GDM1 (cell line): ENCODE measurements around the gene UQCC2.

ENCODE experiments used
- DNase-seq: peaks from one replicate; lab custom pipeline; 2025; lab: John Stamatoyannopoulos, UW

UQCC2 gene

DNA sequence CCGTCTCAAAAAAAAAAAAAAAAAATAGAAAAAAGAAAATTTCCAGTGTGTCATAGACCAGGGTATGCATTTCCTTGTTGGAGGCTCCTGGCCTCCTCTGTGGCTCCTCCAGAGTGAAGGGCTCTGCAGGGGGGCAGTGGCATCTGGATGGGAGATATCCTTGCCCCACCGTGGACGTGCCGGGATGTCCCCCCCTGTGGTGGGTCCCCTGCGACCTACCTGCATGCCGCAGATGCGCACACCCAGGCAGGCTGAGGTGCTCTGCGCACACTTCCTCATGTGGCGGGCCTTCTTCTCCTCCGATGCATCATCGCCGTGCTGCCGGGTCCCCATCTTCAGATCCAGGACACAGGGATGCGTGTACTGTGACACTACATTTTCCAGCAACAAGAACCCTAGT lies 13.7 kb upstream of the UQCC2 start:
- DNase-seq = no peak

DNA sequence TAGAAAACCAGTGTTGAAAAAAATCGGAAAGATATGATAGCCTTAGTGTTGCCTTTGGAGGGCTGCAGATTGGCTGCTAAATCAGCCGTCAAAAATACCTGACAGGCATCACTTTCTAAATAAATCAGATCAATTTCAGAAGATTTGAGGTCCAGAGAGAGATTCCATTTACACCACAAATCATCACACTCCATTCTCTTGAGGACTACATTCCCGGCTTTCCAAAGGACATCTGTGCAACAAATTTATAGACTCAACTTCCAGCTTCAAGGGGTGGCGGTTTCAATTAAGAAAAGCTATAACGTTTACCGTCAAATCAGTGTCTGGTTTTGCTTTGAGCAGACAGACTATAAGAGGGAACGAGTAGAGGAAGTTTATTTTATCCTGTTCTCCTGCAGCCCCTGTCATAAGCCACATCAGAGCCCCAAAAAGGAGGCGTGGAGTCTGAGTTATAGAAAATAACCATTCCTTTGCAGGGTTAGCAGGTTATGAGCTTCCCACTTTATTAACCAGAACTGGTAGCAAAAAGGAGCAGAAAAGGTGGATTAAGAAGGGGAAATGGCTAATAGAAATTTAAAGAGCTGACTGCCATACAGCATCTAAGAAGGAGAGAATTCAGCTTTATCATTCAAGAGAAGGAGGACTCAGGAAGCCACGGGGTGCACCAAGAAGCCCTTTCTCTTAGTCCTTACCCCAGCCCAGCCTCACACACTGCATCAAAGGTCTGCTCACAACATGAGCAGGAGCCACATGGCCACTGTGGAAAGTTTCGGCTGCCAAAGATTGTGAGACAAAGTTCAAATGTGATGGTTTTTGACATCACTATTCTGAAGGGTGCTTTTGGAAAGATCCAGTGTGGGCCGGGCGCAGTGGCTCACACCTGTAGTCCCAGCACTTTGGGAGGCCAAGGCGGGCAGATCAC lies 12.9 kb upstream of the UQCC2 start:
- DNase-seq = no peak

DNA sequence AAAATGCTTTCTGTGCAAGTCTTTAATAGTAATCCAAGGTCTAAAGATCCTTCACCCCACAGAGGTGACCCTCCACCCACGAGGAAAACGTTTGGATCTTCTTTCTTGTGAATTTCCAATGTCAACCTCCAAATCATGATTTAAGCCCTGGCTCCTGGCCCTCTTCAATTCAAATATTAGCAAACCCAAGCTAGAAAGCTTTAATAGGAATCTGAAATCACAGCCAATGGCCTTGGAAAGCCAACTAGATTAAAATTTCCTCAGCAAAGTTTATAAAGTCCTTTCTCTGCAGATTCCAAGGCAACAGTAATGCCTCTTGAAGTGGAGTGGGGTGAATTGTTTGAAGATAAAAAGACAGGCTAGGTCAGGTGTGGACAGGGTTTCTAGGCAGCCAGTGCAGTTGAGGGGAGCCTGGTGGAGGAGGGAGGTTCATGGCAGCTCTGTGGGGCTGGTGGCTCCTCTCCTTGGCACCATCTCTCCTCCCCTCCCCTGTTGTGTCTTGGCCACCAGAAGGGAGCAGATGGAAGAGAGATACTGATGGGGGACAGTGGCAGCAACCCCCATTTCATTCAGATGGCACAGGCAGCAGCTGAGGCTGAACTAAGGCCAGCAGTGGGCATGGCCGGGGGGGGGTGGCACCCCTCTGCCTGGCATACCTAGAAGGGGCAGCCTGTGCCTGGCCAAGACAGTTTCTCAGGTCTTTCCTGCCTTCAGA lies 12.0 kb upstream of the UQCC2 start:
- DNase-seq = no peak

DNA sequence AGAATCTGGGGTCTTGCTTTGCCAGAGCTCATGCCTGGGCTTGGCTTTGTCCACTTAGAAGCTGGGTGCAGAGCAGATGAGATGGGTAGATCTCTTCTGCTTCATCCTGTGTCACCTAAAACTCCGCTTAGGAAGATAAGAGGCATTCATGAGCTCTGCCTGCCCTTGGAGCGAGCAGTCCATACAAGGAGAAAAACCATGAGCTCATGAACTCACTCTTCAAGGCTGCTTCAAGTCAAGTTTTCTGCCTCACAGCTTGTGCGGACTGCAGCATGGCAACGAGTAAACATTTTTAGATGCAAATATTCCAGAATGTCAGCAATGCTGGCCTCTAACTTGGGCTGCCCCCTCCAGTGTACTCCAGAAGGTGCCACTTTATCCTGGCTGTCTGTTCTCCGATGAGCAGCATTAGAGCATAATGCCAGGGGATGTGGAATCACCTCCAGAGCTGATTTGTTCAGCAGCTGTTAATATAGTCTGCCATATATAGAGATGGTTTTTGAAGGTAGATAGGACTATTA lies 10.7 kb upstream of the UQCC2 start:
- DNase-seq = no peak

DNA sequence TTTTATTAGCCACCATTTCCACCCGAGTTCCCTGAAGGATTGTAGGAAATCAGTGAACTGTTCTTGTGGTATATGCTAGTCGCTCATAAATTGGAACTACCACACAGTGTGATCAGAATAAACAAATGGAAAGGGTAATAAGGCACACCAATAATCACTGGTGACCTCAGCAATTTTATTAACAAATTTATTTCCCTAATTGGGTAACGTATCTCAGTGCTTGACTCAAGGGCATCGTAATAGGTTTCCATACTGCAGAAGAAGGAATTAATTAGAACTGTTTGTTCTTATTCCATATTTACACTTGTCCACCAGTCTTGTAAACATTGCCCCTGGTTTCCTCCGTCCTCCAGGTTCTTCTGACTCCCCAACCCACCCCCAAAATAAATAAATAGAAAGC lies 10.0 kb upstream of the UQCC2 start:
- DNase-seq = no peak

DNA sequence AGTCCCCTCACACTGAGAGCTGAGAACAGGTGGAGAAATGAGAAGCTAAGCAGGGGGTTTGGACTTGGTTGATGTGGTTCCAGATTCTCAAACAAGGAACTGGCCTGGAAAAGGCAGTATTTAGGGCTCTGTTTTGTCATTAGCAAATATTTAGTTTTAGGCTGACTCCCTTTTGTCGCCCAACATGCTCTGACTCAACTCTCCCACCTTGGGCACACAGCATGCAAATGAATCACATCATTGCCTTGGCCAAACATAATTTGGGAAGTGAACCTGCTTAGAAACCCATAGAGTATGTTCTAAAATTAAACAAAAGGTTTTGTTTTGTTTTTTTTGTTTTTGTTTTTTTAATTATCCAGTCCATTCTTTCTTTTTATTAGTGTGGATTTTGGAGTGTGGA lies 9.5 kb upstream of the UQCC2 start:
- DNase-seq = no peak

DNA sequence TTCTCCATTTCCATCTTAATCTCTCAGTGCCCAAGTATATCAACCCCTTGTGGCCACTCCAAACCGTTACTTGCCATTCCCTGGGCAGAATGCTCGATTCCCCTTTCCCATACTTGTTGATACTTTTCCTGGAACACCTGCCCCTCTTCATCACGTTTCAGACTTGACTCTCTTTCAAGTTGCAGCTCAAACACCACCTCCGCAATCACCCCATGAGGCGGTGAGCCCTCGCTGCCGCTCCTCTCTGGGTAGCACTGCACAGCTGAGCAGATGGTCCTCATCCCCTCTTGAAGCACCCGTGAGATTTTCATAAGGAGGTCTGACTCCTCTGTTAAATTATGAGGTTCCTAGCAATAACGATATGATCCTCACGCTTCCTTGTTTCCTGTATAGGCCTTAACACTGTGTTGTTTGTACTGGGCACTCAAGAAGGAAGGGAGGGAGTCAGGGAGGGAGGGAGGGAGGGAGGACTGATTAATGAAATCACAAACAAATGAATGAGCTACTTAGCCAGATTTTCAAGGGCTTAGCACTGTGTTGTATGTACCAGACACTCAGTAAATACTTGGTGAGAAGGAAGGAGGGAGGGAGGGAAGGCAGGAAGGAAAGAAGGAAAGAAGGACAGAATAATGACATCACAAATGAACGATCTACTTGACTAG lies 8.0 kb upstream of the UQCC2 start:
- DNase-seq = no peak

DNA sequence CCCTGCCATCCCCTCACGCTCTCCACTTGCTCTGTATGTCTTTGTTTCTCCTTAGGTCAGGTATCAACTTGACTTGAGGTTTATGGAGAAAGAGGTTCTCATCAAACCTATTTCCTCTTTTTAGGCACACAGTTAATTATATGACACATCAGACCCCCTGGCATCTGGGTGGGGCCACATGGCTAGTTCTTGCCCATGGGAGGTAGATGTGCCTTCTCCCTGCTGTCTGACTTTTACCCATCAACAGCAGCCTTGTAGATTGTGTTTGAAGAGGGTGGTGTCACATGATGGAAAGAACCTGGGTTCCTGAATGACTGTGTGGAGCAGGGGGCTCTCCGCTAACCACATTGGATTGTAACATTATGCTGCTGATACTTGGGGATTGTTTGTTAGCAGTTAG lies 7.2 kb upstream of the UQCC2 start:
- no peak for DNase-seq

DNA sequence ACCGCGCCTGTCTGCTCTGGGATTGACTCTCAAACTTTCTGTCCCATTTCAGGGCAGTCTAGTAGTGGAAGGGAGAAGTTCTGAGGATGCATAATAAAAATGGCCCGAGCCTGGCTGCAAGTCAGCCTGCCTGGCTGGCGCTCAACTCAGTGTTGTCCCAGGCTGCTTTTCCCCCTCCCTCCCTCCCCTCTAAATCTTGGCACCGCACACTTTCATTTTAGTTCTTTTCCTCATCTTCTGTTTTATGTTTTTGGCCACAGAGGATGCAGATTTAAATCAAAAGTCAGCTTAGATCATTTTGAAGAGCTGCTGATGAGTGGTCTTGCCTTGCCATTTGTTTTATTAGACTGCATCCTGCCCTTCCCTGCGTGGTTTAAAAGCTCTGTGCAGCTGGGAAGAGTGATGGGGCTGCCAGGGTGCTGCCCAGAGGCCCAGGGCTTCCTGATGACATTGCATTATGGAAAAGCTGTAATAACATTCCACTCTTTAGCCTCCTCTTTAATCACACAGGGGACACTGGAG lies 6.5 kb upstream of the UQCC2 start:
- no peak for DNase-seq

DNA sequence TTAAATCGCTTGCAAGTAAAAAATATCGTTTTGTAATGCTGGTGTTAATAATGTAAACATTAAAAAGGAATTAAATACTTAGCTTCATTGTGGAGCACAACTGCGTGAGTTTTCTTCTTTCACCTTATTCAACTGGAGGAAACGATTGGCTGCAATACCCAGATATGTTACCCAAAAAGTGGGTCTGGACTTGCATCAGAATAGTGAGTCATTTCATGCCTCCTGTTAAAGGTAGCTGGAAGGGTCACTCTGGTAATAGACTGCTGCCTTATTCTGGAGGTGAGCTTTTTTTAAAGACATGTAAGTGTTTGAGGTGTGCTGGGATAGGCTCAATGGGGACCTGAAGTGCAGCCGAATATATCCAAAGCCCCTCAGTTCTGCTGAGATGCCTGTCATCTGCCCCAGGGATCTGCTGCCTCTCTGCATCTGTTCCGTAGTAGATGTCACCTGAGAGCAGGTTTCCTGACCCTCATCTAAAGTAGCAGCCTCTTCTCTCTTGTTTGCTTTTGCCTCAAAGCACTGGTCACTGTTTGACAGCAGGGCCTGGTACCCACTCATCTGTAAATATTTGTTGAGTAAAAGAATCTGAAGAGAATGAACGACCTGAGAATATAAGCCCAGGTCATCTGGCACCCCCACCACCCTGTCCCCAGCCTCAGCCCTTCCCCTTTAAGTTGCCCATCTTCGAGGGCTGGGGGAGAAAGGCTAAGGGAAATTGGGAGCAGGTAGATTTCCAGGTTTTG lies 5.6 kb upstream of the UQCC2 start:
- DNase-seq = no peak

DNA sequence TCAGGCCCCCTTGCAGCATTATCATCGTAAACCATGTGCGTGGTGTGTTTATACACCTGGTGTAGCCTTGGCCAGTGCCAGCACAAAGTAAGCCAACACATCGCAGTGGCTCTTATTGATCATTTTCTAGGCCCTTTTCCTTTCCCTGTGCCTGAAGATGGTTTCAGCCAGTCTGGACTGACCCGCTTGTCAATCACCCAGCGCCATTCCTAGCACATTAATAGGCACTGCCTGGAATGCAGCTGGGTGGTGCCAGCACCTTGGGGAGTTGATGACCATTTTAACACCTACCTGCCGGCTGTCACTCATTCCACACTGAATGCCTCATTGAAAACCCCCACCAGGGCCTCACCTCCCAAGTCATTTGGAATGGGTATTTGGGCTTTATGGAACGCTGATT lies 4.9 kb upstream of the UQCC2 start:
- no peak for DNase-seq

DNA sequence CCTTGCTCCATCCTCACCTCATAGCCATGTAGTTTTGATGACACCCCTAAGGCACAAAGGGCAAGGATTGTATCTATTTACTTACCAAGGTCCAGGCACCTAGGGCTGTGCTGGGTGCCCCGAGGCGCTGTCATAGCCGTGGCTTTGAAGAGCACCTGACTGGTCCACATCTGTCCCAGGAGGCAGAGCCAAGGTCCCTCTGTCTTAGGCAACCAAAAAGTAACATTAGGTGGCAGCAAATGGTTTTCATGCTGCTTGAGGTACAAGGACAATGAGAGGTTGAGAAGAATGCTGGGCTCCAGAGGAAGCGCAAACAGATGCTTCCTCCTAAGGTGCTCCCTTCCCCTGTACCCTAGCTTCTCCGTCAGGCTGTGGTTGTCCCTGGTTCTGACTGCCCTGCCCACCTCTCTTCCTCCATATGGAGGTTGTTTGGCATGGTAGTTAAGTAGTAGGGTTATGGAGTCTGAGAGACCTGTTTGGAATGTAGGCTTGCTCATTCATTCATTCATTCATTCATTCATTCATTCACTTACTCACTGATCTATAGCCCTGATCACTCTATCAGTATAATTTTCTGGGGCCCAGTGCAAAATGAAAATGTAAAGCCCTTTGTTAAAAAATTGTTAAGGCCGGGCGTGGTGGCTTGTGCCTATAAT lies 3.0 kb upstream of the UQCC2 start:
- peak; percentile 47 for DNase-seq

DNA sequence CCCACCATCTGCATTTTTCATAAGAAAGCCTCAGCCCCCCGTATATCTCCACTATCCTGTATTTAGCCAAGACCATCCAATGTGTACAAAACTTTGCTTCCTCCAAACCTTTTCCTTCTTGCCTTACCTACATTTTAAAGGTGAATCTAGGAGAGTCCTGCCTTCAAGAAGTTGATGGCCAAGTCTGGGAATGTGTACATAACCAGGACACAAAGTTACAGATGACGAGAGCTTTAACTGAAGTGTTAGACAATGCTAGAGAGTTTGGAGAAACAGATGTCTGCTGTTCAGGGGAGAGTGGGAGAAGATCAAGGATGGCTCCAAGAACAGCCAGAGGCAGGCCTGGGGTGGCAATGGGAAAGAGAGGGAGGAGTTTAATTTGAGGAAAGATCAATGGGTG lies 2.3 kb upstream of the UQCC2 start:
- no peak for DNase-seq

DNA sequence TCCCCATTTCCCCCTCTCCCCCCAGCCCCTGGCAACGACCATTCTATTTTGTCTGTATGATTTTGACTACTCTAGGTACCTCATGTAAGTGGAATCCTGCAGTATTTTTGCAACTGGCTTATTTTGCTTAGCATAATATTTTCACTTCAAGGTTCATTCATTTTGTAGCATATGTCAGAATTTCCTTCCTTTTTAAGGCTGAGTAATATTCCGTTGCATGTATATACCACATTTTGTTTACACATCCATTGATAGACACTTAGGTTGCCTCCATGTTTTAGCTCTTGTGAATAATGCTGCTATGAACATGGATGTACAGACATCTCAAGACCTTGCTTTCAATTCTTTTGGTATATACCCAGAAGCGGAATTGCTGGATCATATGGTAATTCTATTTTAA lies 1.4 kb upstream of the UQCC2 start:
- DNase-seq = no peak

DNA sequence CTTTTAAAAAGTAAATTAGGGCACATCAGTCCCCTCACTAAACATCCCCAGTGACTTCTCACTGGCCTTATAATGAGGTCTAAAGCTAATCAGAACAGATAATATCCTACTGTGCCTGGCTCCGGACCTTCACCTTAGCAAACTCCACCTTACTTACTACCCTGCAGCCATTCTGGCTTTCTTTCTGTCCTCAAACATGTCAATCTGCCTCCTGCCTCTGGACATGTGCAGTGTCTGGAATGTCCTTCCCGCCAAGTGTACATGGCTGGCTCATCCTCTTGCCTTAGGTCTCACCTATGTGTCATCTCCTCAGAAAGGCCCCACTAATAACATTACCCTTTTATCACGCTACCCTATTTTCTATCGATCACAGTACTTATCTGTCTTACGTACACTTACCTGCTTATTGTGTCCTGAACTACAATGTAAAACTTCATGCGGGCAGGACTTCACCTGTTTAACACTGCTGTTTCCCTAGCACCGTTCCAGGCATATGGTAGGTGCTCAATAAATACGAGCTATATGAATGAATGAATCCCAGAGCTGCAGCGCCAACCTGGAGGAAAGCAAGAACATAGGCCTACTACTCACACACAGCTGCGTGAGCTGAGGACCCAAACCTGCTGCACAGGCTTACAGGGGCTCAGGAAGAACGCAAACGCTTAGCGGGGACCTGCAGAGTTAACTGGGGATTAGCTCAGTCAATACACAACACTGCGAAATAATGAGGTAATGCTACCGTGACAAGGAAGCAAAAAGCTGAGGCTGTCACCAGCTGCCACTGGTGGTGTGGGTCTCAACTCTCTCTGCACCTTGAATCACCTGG lies 991 bp downstream of the UQCC2 start:
- DNase-seq = no peak

DNA sequence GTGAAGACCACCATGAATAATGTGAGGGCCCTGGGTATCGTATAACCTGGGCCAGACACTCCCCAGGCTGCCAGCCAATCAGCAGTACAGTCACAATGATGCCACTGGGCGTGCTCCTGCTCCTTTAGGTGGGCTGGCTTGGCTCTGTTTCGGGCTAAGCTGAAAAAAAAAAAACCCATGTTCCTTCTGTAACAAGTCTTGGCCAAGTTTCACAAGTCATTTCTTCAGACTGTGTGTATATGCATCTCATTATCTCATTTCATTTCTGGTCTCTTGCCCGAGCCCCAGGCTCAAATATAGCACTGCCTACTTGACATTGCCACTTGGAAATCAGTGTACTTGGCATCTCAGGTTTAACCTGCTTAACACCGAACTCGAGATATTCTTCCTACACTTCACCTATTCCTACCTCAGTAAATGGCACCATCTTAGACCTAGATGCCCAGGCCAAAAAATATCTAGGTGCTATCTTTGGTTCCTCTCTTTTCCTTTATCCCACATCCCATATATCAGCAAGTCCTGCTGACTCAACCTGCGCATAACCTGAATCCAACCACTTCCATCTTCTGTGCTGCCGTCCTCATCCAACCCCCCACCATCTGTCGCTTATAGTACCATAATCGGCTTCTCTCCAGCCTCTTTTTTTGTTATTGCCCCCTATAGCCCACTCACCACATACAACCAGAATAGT lies 1.8 kb downstream of the UQCC2 start:
- no peak for DNase-seq

DNA sequence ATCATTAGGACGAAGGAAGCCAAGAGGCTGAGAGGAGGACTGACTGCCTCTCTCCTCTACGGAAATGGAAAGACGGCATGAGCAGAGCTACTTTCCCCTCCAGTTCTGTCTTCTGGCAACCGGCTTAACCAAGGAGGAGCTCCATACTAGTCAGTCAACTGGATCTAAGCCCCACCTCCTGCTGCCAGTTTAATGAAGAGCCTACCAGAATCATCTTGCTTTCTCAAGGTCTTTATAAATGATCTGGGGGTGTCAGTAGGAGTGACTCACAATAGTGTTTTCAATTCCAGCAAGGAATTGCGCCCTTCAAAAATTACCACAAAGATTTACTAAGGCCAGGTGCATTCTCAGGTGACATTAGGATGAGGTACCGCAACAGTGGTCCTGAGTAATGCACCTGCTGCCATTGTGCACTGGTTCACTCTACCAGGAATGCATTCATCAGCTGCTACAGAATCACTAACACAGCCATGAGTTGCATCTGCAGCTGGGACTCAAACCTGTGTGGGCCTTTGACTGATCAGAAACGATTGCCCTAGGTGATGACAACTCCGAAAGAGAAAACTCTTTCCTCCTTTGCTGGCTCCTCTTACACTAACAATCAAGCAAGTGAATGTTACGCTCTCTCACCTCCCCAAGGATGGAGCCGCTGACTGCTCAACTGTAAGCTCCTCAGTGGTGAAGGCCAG lies 2.8 kb downstream of the UQCC2 start:
- no peak for DNase-seq

DNA sequence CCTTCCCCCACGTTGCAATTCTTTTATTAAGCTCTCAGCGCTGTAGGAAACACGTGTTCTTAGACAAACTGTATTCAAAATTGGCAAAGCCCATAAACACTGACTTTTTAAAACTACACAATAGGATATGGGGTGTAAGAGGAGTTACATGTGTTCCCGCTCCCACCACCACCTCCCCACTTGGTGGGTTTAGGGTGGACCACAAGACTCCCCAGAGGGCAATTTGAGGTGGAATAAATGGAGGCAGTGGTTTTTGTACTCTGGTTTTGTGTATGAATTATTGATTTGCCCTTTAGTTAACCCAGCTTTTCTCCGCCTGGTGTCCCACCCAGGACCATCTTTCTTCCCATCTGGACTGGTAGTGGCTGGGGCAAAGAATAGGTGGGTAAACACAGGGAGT lies 3.7 kb downstream of the UQCC2 start:
- DNase-seq = no peak
